LNCaP clone FGC (cell line): Measurements from ENCODE around the gene APOL1.
"Not testable (repeated sequence)": the region's sequence is repeated elsewhere in the genome, so short reads cannot be mapped to it uniquely, and the experiment has no call there.

ENCODE experiments used
- DNase-seq: peaks from one replicate; pipeline ENCODE4 v3.0.0-alpha.2; 2011; ENCODE audit warnings: low read depth
- H3K4me3 ChIP-seq: 2 replicates; pipeline ENCODE4 v1.5.1; 2011; ENCODE audit warnings: mild to moderate bottlenecking, low read depth, low read length, control low read depth
- CTCF ChIP-seq: IDR thresholded peaks from 2 replicates; pipeline ENCODE4 v1.5.1; 2012; ENCODE audit warnings: mild to moderate bottlenecking; ENCODE audit not compliant: control insufficient read depth, insufficient read depth; ENCODE audit errors: extremely low read depth

Gene APOL1

GRCh38 chr22:36245805-36246356 is 7.1 kb upstream of the APOL1 start:
- no peak overlapping the region for H3K4me3 ChIP-seq
- no peak for TF ChIP-seq CTCF
- DNase-seq, result no peak

- DNase-seq, result no peak
- TF ChIP-seq CTCF, result no peak
- no peak overlapping the region for H3K4me3 ChIP-seq
Observed at GRCh38 chr22:36246718-36247117, 6.2 kb upstream of the APOL1 start.

GRCh38 chr22:36247955-36248354 is 5.0 kb upstream of the APOL1 start:
- no peak for DNase-seq
- H3K4me3 ChIP-seq, result no peak overlapping the region
- no peak for TF ChIP-seq CTCF

GRCh38 chr22:36249160-36249559 is 3.8 kb upstream of the APOL1 start:
- no peak overlapping the region for H3K4me3 ChIP-seq
- no peak for DNase-seq
- no peak for TF ChIP-seq CTCF

- H3K4me3 ChIP-seq, DNase-seq: not testable (repeated sequence)
Observed at GRCh38 chr22:36250292-36250960, 2.5 kb upstream of the APOL1 start.

- H3K4me3 ChIP-seq, DNase-seq: not testable (repeated sequence)
Observed at GRCh38 chr22:36251979-36252608, 839 bp upstream of the APOL1 start.

- TF ChIP-seq CTCF, result no peak
- H3K4me3 ChIP-seq, result no peak overlapping the region
- DNase-seq, result no peak
Observed at GRCh38 chr22:36253523-36254490, 874 bp downstream of the APOL1 start.

GRCh38 chr22:36255572-36255971 is 2.6 kb downstream of the APOL1 start:
- H3K4me3 ChIP-seq, DNase-seq: not testable (repeated sequence)
